Left lung (tissue), 10 donors: ENCODE data around the gene DNAJC21. TPM values are rescaled to one million over a fixed set of nuclear protein-coding genes. Genes with fewer than 3 reads are reported as not detected.
A peak's percentile ranks its signal among the peaks of the same experiment; 100 is the strongest.

Experiments
- ATAC-seq: fragments of 200-7000 bp; cut with Tn5 transposase; one replicate; pipeline ENCODE4 v1.9.1; 2020; ENCODE audit warnings: moderate library complexity
- DNase-seq, 4 donors: peaks; one replicate each; pipeline ENCODE4 v3.0.0-alpha.2; 2013 to 2020
- H3K27ac ChIP-seq, 2 donors: fragments of 200-600 bp; sonication (generic) in 1 of 2; one replicate each; pipeline versions ENCODE4 v1.5.0 to v1.8.0; 2020 to 2021
- H3K27me3 ChIP-seq, 2 donors: fragments of 200-600 bp; sonication (generic) in 1 of 2; one replicate each; pipeline versions ENCODE4 v1.5.0 to v1.8.0; 2020 to 2021
- H3K36me3 ChIP-seq, 2 donors: fragments of 200-600 bp; sonication (generic) in 1 of 2; one replicate each; pipeline versions ENCODE4 v1.5.0 to v1.8.0; 2020 to 2021
- H3K4me1 ChIP-seq, 2 donors: fragments of 200-600 bp; one replicate each; pipeline ENCODE4 v1.8.0; 2021
- H3K4me3 ChIP-seq, 2 donors: fragments of 200-600 bp; sonication (generic) in 1 of 2; one replicate each; pipeline versions ENCODE4 v1.5.0 to v1.8.0; 2020 to 2021; ENCODE audit warnings: mild to moderate bottlenecking in 1 of 2
- H3K9me3 ChIP-seq, 2 donors: fragments of 200-600 bp; sonication (generic) in 1 of 2; one replicate each; pipeline versions ENCODE4 v1.5.0 to v1.8.0; 2020 to 2021
- CTCF ChIP-seq, 2 donors: fragments of 200-600 bp; sonication (generic) in 1 of 2; IDR thresholded peaks; one replicate each; pipeline versions ENCODE4 v1.5.0 to v1.8.0; 2021; ENCODE audit warnings: antibody characterized with exemption in 2 of 2
- intact Hi-C, 2 donors: fragments of 100-400 bp; cut with DNase I; formaldehyde crosslinking; loops; one replicate each; pipeline versions ENCODE4 v1.11.2 to v1.14.2; 2022
- polyA plus RNA-seq, 6 donors: library from polyadenylated mRNA; unstranded; fragments of 120-200 nt; gene quantifications; one replicate each; pipeline ENCODE4 v1.2.1, GENCODE V29; 2013; ENCODE audit not compliant: insufficient read length in 6 of 6
- total RNA-seq, 2 donors: library from RNA; stranded (reverse); fragmentation: NEBNext Ultra II Directional; extraction: Animal tissue kit (Norgen Biotek cat#: 25700); gene quantifications; one replicate each; pipeline ENCODE4 v1.2.1, GENCODE V29; 2021
- donor health status: DM: no; HTN: yes; CAD: no.
- donor health status: DM: no; HTN: no; CAD: no.

The DNAJC21 gene
- total and polyA plus RNA-seq, 8 donors = 45.8 to 75.8 (median 65.4) TPM

- Histone ChIP-seq H3K36me3 (peaks cover 0 to 20% of the 10 kb centered on the region in 2 donors), H3K27ac (peak overlapping the region in 1 of 2 donors; percentile 93), H3K4me3 (peak overlapping the region; percentile 87 to 89), H3K4me1 (peaks cover 17 to 36% of the 10 kb centered on the region in 2 donors), H3K27me3 (no peaks in the 10 kb centered on the region), H3K9me3 (no peaks in the 10 kb centered on the region)
- no peak for TF ChIP-seq CTCF (IDR thresholded peaks at IDR 0.05)
- DNase-seq = no peak
- intact Hi-C loops = no loop called here
- ATAC-seq = no peak
Measured at GRCh38 chr5:34930870-34931269, 1.5 kb downstream of the DNAJC21 start.

GRCh38 chr5:34932947-34933346 is 3.6 kb downstream of the DNAJC21 start:
- Histone ChIP-seq H3K9me3 (no peaks in the 10 kb centered on the region), H3K4me3 (no peak overlapping the region), H3K4me1 (peaks cover 17 to 36% of the 10 kb centered on the region in 2 donors), H3K27me3 (no peaks in the 10 kb centered on the region), H3K27ac (no peak overlapping the region), H3K36me3 (peaks cover 0 to 26% of the 10 kb centered on the region in 2 donors)
- TF ChIP-seq CTCF (IDR thresholded peaks at IDR 0.05) = no peak
- DNase-seq = no peak
- no peak for ATAC-seq
- intact Hi-C loops = no loop called here

- Histone ChIP-seq H3K4me1 (no peaks in the 10 kb centered on the region), H3K36me3 (peaks cover 0 to 98% of the 10 kb centered on the region in 2 donors), H3K9me3 (no peaks in the 10 kb centered on the region), H3K27me3 (no peaks in the 10 kb centered on the region), H3K4me3 (no peak overlapping the region), H3K27ac (no peak overlapping the region)
- intact Hi-C loops = no loop called here
- no peak for DNase-seq
- TF ChIP-seq CTCF (IDR thresholded peaks at IDR 0.05) = no peak
- no peak for ATAC-seq
Measured at GRCh38 chr5:34941936-34942335, 12.6 kb downstream of the DNAJC21 start.

- H3K36me3 ChIP-seq = peaks cover 0 to 97% of the 10 kb centered on the region in 2 donors
- no peaks in the 10 kb centered on the region for H3K4me1 ChIP-seq
- intact Hi-C loops = no loop called here
- no peak for DNase-seq
- H3K9me3 ChIP-seq = no peaks in the 10 kb centered on the region
- no peak for TF ChIP-seq CTCF (IDR thresholded peaks at IDR 0.05)
- no peaks in the 10 kb centered on the region for H3K27me3 ChIP-seq
- ATAC-seq = no peak
- H3K4me3 ChIP-seq = no peak overlapping the region
- no peak overlapping the region for H3K27ac ChIP-seq
Measured at GRCh38 chr5:34944044-34944443, 14.7 kb downstream of the DNAJC21 start.

- Histone ChIP-seq H3K36me3 (peaks cover 0 to 97% of the 10 kb centered on the region in 2 donors), H3K27me3 (no peaks in the 10 kb centered on the region), H3K27ac (no peak overlapping the region), H3K4me3 (no peak overlapping the region), H3K4me1 (no peaks in the 10 kb centered on the region), H3K9me3 (no peaks in the 10 kb centered on the region)
- ATAC-seq (no peak), DNase-seq (no peak)
- intact Hi-C loops = no loop called here
- no peak for TF ChIP-seq CTCF (IDR thresholded peaks at IDR 0.05)
Measured at GRCh38 chr5:34944460-34945047, 15.2 kb downstream of the DNAJC21 start.
